Fibroblast of the conjunctiva (primary cell): ENCODE results near the gene OR12D1.
"Not testable (repeated sequence)": the region's sequence is repeated elsewhere in the genome, so short reads cannot be mapped to it uniquely, and the experiment has no call there.

ENCODE experiments used
- DNase-seq: peaks from one replicate; pipeline ENCODE4 v3.0.0-alpha.2; 2010; ENCODE audit warnings: low read depth

The OR12D1 gene

GRCh38 chr6:29414588-29414987 lies at the start of gene OR12D1:
OR12D1 (plus strand) TSS chr6:29414928.
- no peak for DNase-seq

- DNase-seq = no peak
Measured at GRCh38 chr6:29368765-29369164, 46.0 kb upstream of the OR12D1 start, which contains the start of gene OR5V1. OR5V1 (minus strand) TSS chr6:29368865; CDS start chr6:29356195, 12,670 bp downstream.

- DNase-seq = no peak
Measured at GRCh38 chr6:29375191-29375590, 39.5 kb upstream of the OR12D1 start, which contains the start of gene OR12D3. OR12D3 (minus strand) TSS chr6:29375291; CDS start chr6:29375287, 4 bp downstream.

- no peak for DNase-seq
Measured at GRCh38 chr6:29376003-29376402, 38.7 kb upstream of the OR12D1 start.

- DNase-seq = no peak
Measured at GRCh38 chr6:29388533-29388932, 26.2 kb upstream of the OR12D1 start.

- DNase-seq = no peak
Measured at GRCh38 chr6:29395331-29395730, 19.4 kb upstream of the OR12D1 start, which contains the start of gene OR12D2. OR12D2 (plus strand) TSS chr6:29395631; CDS start chr6:29396700, 1,069 bp downstream.

- DNase-seq = no peak
Measured at GRCh38 chr6:29399525-29399924, 15.2 kb upstream of the OR12D1 start.

- DNase-seq = no peak
Measured at GRCh38 chr6:29403801-29404200, 10.9 kb upstream of the OR12D1 start.

- DNase-seq = no peak
Measured at GRCh38 chr6:29419516-29419915, 4.8 kb downstream of the OR12D1 start.

- no peak for DNase-seq
Measured at GRCh38 chr6:29424168-29424567, 9.4 kb downstream of the OR12D1 start.

- DNase-seq = no peak
Measured at GRCh38 chr6:29424575-29424974, 9.8 kb downstream of the OR12D1 start.

GRCh38 chr6:29425075-29425474 lies 10.3 kb downstream of the OR12D1 start:
- no peak for DNase-seq

GRCh38 chr6:29426654-29427053 lies 11.9 kb downstream of the OR12D1 start:
- no peak for DNase-seq

- not testable (repeated sequence) for DNase-seq
Measured at GRCh38 chr6:29436730-29437129, 22.0 kb downstream of the OR12D1 start.

GRCh38 chr6:29439006-29439405 lies 24.3 kb downstream of the OR12D1 start, which contains the start of gene OR10C1:
OR10C1 (plus strand) TSS chr6:29439306; CDS start chr6:29440016, 710 bp downstream.
- no peak for DNase-seq

- DNase-seq = no peak
Measured at GRCh38 chr6:29442719-29443118, 28.0 kb downstream of the OR12D1 start.

GRCh38 chr6:29444031-29444430 lies 29.3 kb downstream of the OR12D1 start:
- DNase-seq = not testable (repeated sequence)

- no peak for DNase-seq
Measured at GRCh38 chr6:29447670-29448069, 32.9 kb downstream of the OR12D1 start.

- no peak for DNase-seq
Measured at GRCh38 chr6:29451471-29452193, 36.9 kb downstream of the OR12D1 start.

- DNase-seq = no peak
Measured at GRCh38 chr6:29456971-29457370, 42.2 kb downstream of the OR12D1 start, which contains the start of the genes OR11A1 and OR2H1. OR11A1 (minus strand) TSS chr6:29457071; CDS start chr6:29427641, 29,430 bp downstream. OR2H1 (plus strand) TSS chr6:29457155; CDS start chr6:29461770, 4,615 bp downstream.

- DNase-seq = no peak
Measured at GRCh38 chr6:29461021-29461814, 46.5 kb downstream of the OR12D1 start.

GRCh38 chr6:29462022-29462421 lies 47.3 kb downstream of the OR12D1 start:
- no peak for DNase-seq

GRCh38 chr6:29465279-29465678 lies 50.6 kb downstream of the OR12D1 start:
- DNase-seq = no peak
